ENCODE data around the gene EIPR1.

Gene EIPR1

GRCh38 chr2:3408781-3409180, 31.2 kb upstream of the EIPR1 start:
- Histone ChIP-seq H3K27ac (no peak overlapping the region), H3K9ac (ENCODE audit: insufficient read length) (no peak overlapping the region)

DNA sequence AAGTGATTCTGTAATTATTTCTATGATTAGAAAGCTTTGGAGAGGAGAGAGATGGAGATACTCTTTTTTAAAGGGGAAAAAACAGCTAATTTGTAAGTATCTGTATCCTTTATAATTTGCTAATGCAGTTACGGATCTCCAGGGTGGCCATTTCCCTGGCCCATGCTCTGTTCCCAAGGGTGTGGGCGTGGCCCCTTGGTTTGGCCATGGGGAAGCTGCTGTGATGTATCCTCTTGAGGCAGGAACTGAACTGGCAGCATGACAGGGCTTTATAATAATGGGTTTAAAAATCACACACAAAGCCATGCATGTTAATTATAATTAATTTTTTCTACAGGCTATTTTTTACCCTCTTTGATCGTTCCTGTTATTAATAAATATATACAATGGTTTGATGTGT, 28.9 kb upstream of the EIPR1 start:
- Histone ChIP-seq H3K27ac (no peak overlapping the region), H3K4me3 (no peak overlapping the region), H3K9me3 (ENCODE audit: low read depth, low read length) (no peaks in the 10 kb centered on the region), H3K36me3 (ENCODE audit: insufficient read depth, low read length) (peaks cover 18% of the 10 kb centered on the region; the same call in 1 of the 2 replicates), H3K9ac (ENCODE audit: insufficient read length) (no peak overlapping the region)
- no peak for DNase-seq (ENCODE audit: low read depth, low spot score)
- TF ChIP-seq FOXP2 (optimal IDR thresholded peaks at IDR 0.05; ENCODE audit: control extremely low read depth, extremely low read length, insufficient read depth) (no peak), POLR2AphosphoS5 (IDR thresholded peaks at IDR 0.05; ENCODE audit: borderline replicate concordance, low read depth, low read length) (no peak), EZH2 (IDR thresholded peaks at IDR 0.05) (no peak)

More at GRCh38 chr2:3408781-3409180, 31.2 kb upstream of the EIPR1 start:
- Histone ChIP-seq H3K4me3 (no peak overlapping the region), H3K9me3 (ENCODE audit: low read depth, low read length) (no peaks in the 10 kb centered on the region), H3K36me3 (ENCODE audit: insufficient read depth, low read length) (peaks cover 9% of the 10 kb centered on the region; the same call in 1 of the 2 replicates)
- TF ChIP-seq EZH2 (IDR thresholded peaks at IDR 0.05): no peak
- no peak for TF ChIP-seq POLR2AphosphoS5 (IDR thresholded peaks at IDR 0.05; ENCODE audit: borderline replicate concordance, low read depth, low read length)
- TF ChIP-seq FOXP2 (optimal IDR thresholded peaks at IDR 0.05; ENCODE audit: control extremely low read depth, extremely low read length, insufficient read depth): no peak
- DNase-seq (ENCODE audit: low read depth, low spot score): no peak

GRCh38 chr2:3405876-3406275, 28.3 kb upstream of the EIPR1 start:
- TF ChIP-seq EZH2 (IDR thresholded peaks at IDR 0.05) (no peak), FOXP2 (optimal IDR thresholded peaks at IDR 0.05; ENCODE audit: control extremely low read depth, extremely low read length, insufficient read depth) (no peak), POLR2AphosphoS5 (IDR thresholded peaks at IDR 0.05; ENCODE audit: borderline replicate concordance, low read depth, low read length) (no peak)
- Histone ChIP-seq H3K36me3 (ENCODE audit: insufficient read depth, low read length) (peaks cover 19% of the 10 kb centered on the region; the same call in 1 of the 2 replicates), H3K4me3 (no peak overlapping the region), H3K27ac (no peak overlapping the region), H3K9ac (ENCODE audit: insufficient read length) (no peak overlapping the region), H3K9me3 (ENCODE audit: low read depth, low read length) (no peaks in the 10 kb centered on the region)
- no peak for DNase-seq (ENCODE audit: low read depth, low spot score)

DNA sequence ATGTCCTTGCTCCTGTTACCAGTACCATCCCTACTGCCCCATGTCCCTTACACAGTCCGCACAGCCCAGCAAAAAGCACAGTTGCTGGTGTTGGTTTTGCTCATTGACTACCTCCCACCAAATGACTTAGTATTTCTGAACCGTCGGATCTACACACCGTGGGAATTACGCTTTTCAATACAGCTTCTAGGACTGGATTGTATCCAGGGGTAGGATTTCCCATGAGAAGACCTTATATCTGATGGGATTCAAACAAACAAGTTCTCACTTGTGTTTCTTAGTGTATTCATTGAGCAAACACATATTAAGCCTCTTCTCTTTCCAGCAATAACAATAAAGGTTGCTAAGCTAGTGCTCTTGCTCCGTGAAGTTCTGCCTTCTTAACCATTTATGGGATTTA, 27.7 kb upstream of the EIPR1 start:
- Histone ChIP-seq H3K9ac (ENCODE audit: insufficient read length) (no peak overlapping the region), H3K4me3 (no peak overlapping the region), H3K36me3 (ENCODE audit: insufficient read depth, low read length) (peaks cover 22% of the 10 kb centered on the region; the same call in 1 of the 2 replicates), H3K27ac (no peak overlapping the region), H3K9me3 (ENCODE audit: low read depth, low read length) (no peaks in the 10 kb centered on the region)
- no peak for TF ChIP-seq FOXP2 (optimal IDR thresholded peaks at IDR 0.05; ENCODE audit: control extremely low read depth, extremely low read length, insufficient read depth)
- TF ChIP-seq POLR2AphosphoS5 (IDR thresholded peaks at IDR 0.05; ENCODE audit: borderline replicate concordance, low read depth, low read length): no peak
- no peak for TF ChIP-seq EZH2 (IDR thresholded peaks at IDR 0.05)
- no peak for DNase-seq (ENCODE audit: low read depth, low spot score)

DNA sequence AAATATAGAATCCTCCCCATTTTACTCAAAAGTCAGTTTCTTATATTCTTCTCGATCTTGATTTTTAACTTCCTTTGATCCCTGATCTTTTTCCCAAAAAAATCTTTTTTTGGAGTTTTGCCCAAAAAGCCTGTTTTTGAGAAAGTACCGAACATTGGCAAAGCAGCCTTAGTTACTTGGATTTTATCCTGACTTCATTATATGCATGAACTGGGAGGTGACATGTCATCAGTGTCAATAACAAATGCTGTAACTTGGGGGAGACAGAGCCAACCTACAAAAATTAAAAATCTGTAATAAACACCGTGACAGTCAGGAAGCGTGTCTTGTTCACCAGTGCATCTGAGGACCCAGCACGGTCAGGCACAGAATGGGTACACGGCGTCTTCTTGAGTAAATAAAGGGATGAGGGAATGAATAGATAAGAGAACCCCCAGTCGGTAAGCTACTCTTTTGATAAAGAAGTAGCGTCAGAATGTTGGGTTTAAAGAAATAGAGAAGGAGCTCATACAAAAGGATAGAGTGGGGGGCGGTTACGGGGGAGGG, 26.8 kb upstream of the EIPR1 start:
- no peak overlapping the region for H3K27ac ChIP-seq
- TF ChIP-seq EZH2 (IDR thresholded peaks at IDR 0.05) (no peak), FOXP2 (optimal IDR thresholded peaks at IDR 0.05; ENCODE audit: control extremely low read depth, extremely low read length, insufficient read depth) (no peak), POLR2AphosphoS5 (IDR thresholded peaks at IDR 0.05; ENCODE audit: borderline replicate concordance, low read depth, low read length) (no peak)
- H3K9ac ChIP-seq (ENCODE audit: insufficient read length): no peak overlapping the region
- no peaks in the 10 kb centered on the region for H3K9me3 ChIP-seq (ENCODE audit: low read depth, low read length)
- DNase-seq (ENCODE audit: low read depth, low spot score): no peak
- H3K4me3 ChIP-seq: no peak overlapping the region
- H3K36me3 ChIP-seq (ENCODE audit: insufficient read depth, low read length): peaks cover 22% of the 10 kb centered on the region; the same call in 1 of the 2 replicates

GRCh38 chr2:3403587-3404334, 26.1 kb upstream of the EIPR1 start:
- no peak overlapping the region for H3K27ac ChIP-seq

DNA sequence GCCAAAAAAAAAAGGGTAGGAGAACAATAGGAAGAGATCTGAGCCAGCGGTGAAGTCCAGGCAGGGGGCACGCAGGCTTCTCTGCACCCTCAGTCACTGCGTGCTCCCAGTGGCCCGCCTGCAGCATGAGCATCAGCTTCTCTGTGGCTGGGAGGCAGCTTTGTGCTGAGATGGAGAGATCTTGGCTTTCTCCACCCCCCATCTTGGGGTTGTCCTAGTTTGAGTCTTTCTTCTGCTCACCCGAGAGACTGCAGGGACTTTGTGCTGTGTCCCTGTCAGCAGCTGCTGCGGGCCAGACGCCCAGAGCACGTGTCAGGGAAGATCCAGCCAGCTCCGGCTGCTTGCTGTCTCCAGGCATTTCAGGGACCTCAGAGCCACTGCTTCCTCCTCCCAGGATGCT, 22.2 kb upstream of the EIPR1 start:
- TF ChIP-seq EZH2 (IDR thresholded peaks at IDR 0.05): no peak
- no peak for TF ChIP-seq POLR2AphosphoS5 (IDR thresholded peaks at IDR 0.05; ENCODE audit: borderline replicate concordance, low read depth, low read length)
- TF ChIP-seq FOXP2 (optimal IDR thresholded peaks at IDR 0.05; ENCODE audit: control extremely low read depth, extremely low read length, insufficient read depth): no peak
- Histone ChIP-seq H3K4me3 (no peak overlapping the region), H3K27ac (no peak overlapping the region), H3K9ac (ENCODE audit: insufficient read length) (no peak overlapping the region), H3K9me3 (ENCODE audit: low read depth, low read length) (peaks cover 19% of the 10 kb centered on the region; the same call in 1 of the 2 replicates), H3K36me3 (ENCODE audit: insufficient read depth, low read length) (peaks cover 39% of the 10 kb centered on the region)
- no peak for DNase-seq (ENCODE audit: low read depth, low spot score)

More at GRCh38 chr2:3403587-3404334, 26.1 kb upstream of the EIPR1 start:
- TF ChIP-seq FOXP2 (optimal IDR thresholded peaks at IDR 0.05; ENCODE audit: control extremely low read depth, extremely low read length, insufficient read depth) (no peak), EZH2 (IDR thresholded peaks at IDR 0.05) (no peak), POLR2AphosphoS5 (IDR thresholded peaks at IDR 0.05; ENCODE audit: borderline replicate concordance, low read depth, low read length) (no peak)
- H3K36me3 ChIP-seq (ENCODE audit: insufficient read depth, low read length): peaks cover 22% of the 10 kb centered on the region; the same call in 1 of the 2 replicates
- no peak overlapping the region for H3K9ac ChIP-seq (ENCODE audit: insufficient read length)
- no peaks in the 10 kb centered on the region for H3K9me3 ChIP-seq (ENCODE audit: low read depth, low read length)
- DNase-seq (ENCODE audit: low read depth, low spot score): no peak
- no peak overlapping the region for H3K4me3 ChIP-seq

- TF ChIP-seq FOXP2 (optimal IDR thresholded peaks at IDR 0.05; ENCODE audit: control extremely low read depth, extremely low read length, insufficient read depth) (no peak), POLR2AphosphoS5 (IDR thresholded peaks at IDR 0.05; ENCODE audit: borderline replicate concordance, low read depth, low read length) (no peak), EZH2 (IDR thresholded peaks at IDR 0.05) (no peak)
- peaks cover 19% of the 10 kb centered on the region; the same call in 1 of the 2 replicates for H3K9me3 ChIP-seq (ENCODE audit: low read depth, low read length)
- peaks cover 42% of the 10 kb centered on the region for H3K36me3 ChIP-seq (ENCODE audit: insufficient read depth, low read length)
- no peak overlapping the region for H3K9ac ChIP-seq (ENCODE audit: insufficient read length)
- DNase-seq (ENCODE audit: low read depth, low spot score): no peak
- no peak overlapping the region for H3K4me3 ChIP-seq
- H3K27ac ChIP-seq: no peak overlapping the region
These were observed 21.8 kb upstream of the EIPR1 start for GRCh38 chr2:3399381-3399780.

All from SK-N-MC (cell line).